ENCODE results near the gene CYP17A1. TPM values are rescaled to one million over a fixed set of nuclear protein-coding genes. Genes with fewer than 3 reads are reported as not detected.

Gene CYP17A1, protein sequence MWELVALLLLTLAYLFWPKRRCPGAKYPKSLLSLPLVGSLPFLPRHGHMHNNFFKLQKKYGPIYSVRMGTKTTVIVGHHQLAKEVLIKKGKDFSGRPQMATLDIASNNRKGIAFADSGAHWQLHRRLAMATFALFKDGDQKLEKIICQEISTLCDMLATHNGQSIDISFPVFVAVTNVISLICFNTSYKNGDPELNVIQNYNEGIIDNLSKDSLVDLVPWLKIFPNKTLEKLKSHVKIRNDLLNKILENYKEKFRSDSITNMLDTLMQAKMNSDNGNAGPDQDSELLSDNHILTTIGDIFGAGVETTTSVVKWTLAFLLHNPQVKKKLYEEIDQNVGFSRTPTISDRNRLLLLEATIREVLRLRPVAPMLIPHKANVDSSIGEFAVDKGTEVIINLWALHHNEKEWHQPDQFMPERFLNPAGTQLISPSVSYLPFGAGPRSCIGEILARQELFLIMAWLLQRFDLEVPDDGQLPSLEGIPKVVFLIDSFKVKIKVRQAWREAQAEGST
- not detected in 2 replicates for total RNA-seq

DNA sequence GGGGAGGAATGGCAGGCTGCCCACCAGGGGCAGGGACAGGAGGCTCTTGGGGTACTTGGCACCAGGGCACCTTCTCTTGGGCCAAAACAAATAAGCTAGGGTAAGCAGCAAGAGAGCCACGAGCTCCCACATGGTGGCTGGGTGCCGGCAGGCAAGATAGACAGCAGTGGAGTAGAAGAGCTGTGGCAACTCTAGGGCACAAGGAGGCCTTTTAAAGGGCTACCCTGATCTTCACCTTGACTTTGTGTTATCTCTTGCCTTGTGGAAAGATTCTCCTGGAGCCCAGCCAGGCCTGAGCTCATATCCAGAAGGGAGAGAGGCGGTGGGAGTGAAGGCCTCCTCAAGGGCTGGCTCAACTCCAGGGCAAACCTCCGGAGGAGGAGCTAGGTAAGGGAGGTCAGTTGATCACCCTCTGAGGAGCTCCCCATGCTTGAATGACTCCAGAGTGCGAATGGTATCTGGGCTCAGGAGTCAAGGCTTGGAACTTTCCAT lies at the start of gene CYP17A1:
Gene CYP17A1 (minus strand): TSS at position 184 of the 492 bp plus-strand sequence. CDS start 52 bp downstream, at position 132.

DNA sequence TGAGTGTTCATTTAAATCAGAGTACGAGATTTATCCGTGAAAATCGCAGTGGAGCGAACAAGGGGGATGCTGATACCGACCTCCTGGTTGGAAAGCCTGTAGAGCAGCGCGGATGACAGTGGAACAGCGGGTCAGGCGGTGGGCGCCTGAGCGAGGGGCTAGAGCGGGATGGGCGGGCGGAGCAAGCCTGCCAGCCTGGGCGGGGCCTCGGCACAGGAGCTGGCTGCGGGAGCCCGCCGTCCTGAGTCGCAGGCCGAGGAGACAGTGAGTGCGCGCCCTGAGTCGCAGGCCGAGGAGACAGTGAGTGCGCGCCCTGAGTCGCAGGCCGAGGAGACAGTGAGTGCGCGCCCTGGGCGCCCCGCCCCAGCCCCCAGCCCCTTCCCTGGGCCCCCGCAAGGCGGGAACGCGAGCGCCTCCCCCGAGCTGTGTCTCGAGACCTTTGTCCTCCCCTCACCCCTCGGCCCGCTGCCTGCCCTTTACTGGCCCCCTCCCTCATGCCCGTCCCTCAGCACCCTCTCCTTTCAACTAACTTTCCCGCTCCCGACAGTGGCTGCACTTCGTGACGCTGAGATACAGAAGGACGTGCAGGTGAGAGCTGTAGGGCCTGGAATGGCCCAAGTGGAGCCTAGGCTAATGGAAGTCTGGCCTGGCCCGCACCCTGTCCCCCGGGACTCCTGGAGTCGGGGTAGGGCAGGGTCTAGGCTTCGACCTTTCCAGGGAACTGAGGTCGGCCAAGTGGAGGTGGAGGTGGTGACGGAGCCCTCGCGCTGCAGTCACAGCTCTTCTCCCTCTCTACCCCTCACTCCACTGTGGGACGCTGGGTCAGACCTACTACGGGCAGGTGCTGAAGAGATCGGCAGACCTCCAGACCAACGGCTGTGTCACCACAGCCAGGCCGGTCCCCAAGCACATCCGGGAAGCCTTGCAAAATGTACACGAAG lies 32.3 kb upstream of the CYP17A1 start, which contains the start of gene AS3MT:
Gene AS3MT (plus strand): TSS at position 213 of the 941 bp plus-strand sequence. CDS start 123 bp downstream, at position 336.

Other genes starting within 250 kb of the CYP17A1 start
- 86.4 and 135 TPM in 2 replicates for gene TRIM8, start 192.9 kb downstream of the CYP17A1 start, total RNA-seq
- gene ARL3, start 123.0 kb downstream of the CYP17A1 start, total RNA-seq = 6.0 and 8.6 TPM in 2 replicates
- gene SFXN2, start 122.8 kb downstream of the CYP17A1 start, total RNA-seq = 2.4 and 6.4 TPM in 2 replicates
- 51.3 and 78.7 TPM in 2 replicates for gene WBP1L, start 93.5 kb downstream of the CYP17A1 start, total RNA-seq
- 16.1 and 26.7 TPM in 2 replicates for gene BORCS7, start 16.8 kb upstream of the CYP17A1 start, total RNA-seq
- 3.9 and 5.3 TPM in 2 replicates for gene AS3MT, start 32.1 kb upstream of the CYP17A1 start, total RNA-seq
- 7.1 and 8.4 TPM in 2 replicates for gene CNNM2, start 80.9 kb upstream of the CYP17A1 start, total RNA-seq

All from smooth muscle cell of the umbilical artery (primary cell).